HepG2 (cell line): Measurements from ENCODE around the gene NAB2. TPM values are rescaled to one million over a fixed set of nuclear protein-coding genes. Genes with fewer than 3 reads are reported as not detected.
A peak's percentile ranks its signal among the peaks of the same experiment; 100 is the strongest.

Experiments
- NCOA2 ChIP-seq: sonication (generic); formaldehyde crosslinking; IDR thresholded peaks from 2 replicates; pipeline ENCODE4 v1.8.0; 2022; ENCODE audit warnings: inconsistent platforms
- PAF1 ChIP-seq: IDR thresholded peaks from 2 replicates; pipeline ENCODE4 v1.6.1; 2016; ENCODE audit warnings: missing genetic modification reagents, missing compliant biosample characterization
- TAF15 ChIP-seq: fragments of 200-400 bp; formaldehyde crosslinking; IDR thresholded peaks from one replicate; pipeline ENCODE4 v1.6.1; 2018; ENCODE audit warnings: mild to moderate bottlenecking, low read depth, low read length; ENCODE audit not compliant: poor library complexity, severe bottlenecking
- XBP1 ChIP-seq: sonication (generic); formaldehyde crosslinking; IDR thresholded peaks from 2 replicates; pipeline ENCODE4 v1.5.0; 2020; ENCODE audit warnings: missing genetic modification reagents
- ZFP62 ChIP-seq: sonication (generic); formaldehyde crosslinking; IDR thresholded peaks from 2 replicates; pipeline ENCODE4 v1.4.0; 2020; ENCODE audit warnings: missing genetic modification reagents
- ZZZ3 ChIP-seq: sonication (generic); formaldehyde crosslinking; IDR thresholded peaks from 2 replicates; pipeline ENCODE4 v1.4.0; 2020; ENCODE audit warnings: missing genetic modification reagents, mild to moderate bottlenecking, borderline replicate concordance
- polyA plus RNA-seq, 8 experiments: library from polyadenylated mRNA; depleted of rRNA in 3 of 8; stranded (reverse) in 7 of 8; unstranded in 1 of 8; fragments of >200 nt; fragmentation: Illumina TruSeq in 4 of 8; extraction: Trizol in 4 of 8; gene quantifications; 2 replicates each; pipeline versions ENCODE4 v1.2.1 to v1.2.3, GENCODE V29; 2011 to 2016; ENCODE audit warnings: low read depth in 4 of 8, missing spikeins in 1 of 8, mixed read lengths in 1 of 8; ENCODE audit not compliant: insufficient read depth in 1 of 8
- total RNA-seq, 5 experiments: library from RNA; depleted of rRNA; stranded (reverse); fragments of >200 nt; fragmentation: Illumina TruSeq; extraction: Trizol; gene quantifications; 2 replicates each; pipeline ENCODE4 v1.2.3, GENCODE V29; 2016; ENCODE audit warnings: low read depth in 1 of 5
- TF ChIP-seq, protein P1 (sequence below): sonication (generic); formaldehyde crosslinking; IDR thresholded peaks from 2 replicates; pipeline ENCODE4 v1.9.0; 2021; ENCODE audit warnings: missing genetic modification reagents, mild to moderate bottlenecking, borderline replicate concordance
- TF ChIP-seq, protein P2 (sequence below): sonication (generic); formaldehyde crosslinking; conservative IDR thresholded peaks from 2 replicates; pipeline ENCODE4 v1.8.0; 2022; ENCODE audit warnings: mild to moderate bottlenecking, moderate library complexity, missing genetic modification reagents

Gene NAB2
- total and polyA plus RNA-seq, 2 of the 13 experiments (the other 11 are each of a cell fraction or from before 2014, with no cell fraction given) = 11.7 to 12.9 TPM

- no peak for TF ChIP-seq XBP1
- TF ChIP-seq ZFP62 (CRISPR knock-in tag) = no peak
- TF ChIP-seq, protein P1, sequence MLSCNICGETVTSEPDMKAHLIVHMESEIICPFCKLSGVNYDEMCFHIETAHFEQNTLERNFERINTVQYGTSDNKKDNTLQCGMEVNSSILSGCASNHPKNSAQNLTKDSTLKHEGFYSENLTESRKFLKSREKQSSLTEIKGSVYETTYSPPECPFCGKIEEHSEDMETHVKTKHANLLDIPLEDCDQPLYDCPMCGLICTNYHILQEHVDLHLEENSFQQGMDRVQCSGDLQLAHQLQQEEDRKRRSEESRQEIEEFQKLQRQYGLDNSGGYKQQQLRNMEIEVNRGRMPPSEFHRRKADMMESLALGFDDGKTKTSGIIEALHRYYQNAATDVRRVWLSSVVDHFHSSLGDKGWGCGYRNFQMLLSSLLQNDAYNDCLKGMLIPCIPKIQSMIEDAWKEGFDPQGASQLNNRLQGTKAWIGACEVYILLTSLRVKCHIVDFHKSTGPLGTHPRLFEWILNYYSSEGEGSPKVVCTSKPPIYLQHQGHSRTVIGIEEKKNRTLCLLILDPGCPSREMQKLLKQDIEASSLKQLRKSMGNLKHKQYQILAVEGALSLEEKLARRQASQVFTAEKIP (CRISPR knock-in tag) = no peak
- TF ChIP-seq, protein P2, sequence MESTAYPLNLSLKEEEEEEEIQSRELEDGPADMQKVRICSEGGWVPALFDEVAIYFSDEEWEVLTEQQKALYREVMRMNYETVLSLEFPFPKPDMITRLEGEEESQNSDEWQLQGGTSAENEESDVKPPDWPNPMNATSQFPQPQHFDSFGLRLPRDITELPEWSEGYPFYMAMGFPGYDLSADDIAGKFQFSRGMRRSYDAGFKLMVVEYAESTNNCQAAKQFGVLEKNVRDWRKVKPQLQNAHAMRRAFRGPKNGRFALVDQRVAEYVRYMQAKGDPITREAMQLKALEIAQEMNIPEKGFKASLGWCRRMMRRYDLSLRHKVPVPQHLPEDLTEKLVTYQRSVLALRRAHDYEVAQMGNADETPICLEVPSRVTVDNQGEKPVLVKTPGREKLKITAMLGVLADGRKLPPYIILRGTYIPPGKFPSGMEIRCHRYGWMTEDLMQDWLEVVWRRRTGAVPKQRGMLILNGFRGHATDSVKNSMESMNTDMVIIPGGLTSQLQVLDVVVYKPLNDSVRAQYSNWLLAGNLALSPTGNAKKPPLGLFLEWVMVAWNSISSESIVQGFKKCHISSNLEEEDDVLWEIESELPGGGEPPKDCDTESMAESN (CRISPR knock-in tag) = no peak
- TF ChIP-seq ZZZ3 (CRISPR knock-in tag) = no peak
- no peak for TF ChIP-seq TAF15
- 0 out of 2 replicates have a peak, but pooled peaks have one; percentile 24 for TF ChIP-seq PAF1 (CRISPR knock-in tag)
- TF ChIP-seq NCOA2 (CRISPR knock-in tag) = no peak
- TF ChIP-seq, all 625 proteins: peak for 4
Observed at GRCh38 chr12:57094208-57095160, 5.6 kb downstream of the NAB2 start (continued).
